Globus pallidus (tissue), 1 donor: ENCODE results near the gene WAS.
A peak's percentile ranks its signal among the peaks of the same experiment; 100 is the strongest.
"Not testable (repeated sequence)": the region's sequence is repeated elsewhere in the genome, so short reads cannot be mapped to it uniquely, and the experiment has no call there.

Experiments used
- DNase-seq: peaks from one replicate; pipeline ENCODE4 v3.0.0-alpha.2; 2015; ENCODE audit warnings: low spot score

WAS gene

DNA sequence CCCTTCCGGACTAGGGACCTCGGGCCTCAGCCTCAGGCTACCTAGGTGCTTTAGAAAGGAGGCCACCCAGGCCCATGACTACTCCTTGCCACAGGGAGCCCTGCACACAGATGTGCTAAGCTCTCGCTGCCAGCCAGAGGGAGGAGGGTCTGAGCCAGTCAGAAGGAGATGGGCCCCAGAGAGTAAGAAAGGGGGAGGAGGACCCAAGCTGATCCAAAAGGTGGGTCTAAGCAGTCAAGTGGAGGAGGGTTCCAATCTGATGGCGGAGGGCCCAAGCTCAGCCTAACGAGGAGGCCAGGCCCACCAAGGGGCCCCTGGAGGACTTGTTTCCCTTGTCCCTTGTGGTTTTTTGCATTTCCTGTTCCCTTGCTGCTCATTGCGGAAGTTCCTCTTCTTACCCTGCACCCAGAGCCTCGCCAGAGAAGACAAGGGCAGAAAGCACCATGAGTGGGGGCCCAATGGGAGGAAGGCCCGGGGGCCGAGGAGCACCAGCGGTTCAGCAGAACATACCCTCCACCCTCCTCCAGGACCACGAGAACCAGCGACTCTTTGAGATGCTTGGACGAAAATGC is at the start of gene WAS:
WAS (plus strand) TSS at position 389 of the 572 bp plus-strand sequence; CDS start at position 444, 55 bp downstream.
- no peak for DNase-seq

DNA sequence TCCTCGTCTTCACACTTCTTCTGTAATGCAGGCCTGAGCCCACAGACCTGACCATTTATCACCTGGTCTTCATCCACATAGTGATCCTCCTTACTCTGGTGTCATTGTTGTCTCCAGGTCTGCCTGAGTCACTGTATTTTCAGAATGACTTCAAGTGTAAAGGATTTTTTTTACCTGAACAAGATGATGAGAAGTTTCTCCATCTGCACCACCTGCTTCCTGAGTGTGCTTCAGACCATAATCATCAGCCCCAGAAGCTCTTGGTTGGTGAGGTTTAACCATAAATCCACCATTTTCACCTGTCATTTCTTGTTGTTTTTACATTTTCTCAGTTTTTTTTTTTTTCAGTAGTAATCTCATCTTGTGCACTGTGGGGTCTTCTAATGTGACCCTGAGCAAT is 47.3 kb upstream of the WAS start:
- DNase-seq, result no peak

DNA sequence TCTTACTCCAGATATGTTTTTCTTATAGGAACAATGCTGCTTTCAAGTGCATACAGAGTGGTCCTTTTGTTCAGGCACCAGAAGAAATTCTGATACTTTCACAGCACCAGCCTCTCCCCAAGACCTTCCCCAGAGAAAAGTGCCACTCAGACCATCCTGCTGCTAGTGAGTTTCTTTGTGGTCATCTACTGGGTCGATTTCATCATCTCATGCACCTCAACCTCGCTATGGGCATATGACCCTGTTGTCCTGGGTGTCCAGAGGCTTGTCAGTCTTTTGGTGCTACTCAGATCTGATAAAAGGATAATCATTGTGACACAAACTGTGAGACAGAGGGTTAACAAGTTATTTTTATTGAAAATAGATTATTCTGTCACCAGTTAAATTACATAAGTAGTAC is 46.8 kb upstream of the WAS start:
- DNase-seq, result no peak

DNA sequence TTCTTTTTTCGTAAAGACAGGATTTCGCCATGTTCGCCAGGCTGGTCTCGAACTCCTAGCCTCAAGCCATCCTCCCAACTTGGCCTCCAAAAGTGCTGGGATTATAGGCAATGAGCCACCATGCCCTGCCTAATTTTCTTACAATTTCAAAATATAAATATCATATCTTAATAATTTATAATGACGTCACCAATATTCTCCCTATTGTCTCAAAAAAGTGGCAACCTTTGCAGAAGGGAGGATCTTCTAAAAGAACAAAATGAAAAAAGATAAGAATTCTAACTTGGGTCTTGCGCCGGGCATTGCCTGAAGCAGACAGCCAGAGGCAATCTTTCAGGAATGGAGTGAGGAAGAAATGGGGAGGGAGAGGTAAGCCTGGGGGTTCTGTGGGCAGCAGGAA is 37.9 kb upstream of the WAS start:
- no peak for DNase-seq

DNA sequence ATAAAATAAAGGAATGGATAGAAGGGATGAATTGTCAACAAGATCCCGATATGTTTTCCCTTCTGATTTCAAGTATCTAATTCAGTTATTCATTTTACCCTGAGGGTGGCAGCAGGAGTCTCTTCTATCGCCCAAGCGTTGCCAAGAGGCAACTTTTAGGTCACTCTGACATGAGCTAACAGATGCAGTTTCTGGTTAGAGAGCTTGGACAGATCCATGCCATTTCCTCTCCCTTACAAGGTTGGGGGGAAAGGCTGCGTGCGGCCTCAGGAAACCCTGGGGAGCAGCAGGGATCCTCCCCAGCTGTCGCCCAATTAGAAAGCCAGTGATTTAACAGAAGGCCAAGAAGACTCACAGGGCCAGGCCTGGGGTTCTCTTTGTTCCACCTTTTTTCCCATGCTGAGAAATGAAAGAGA is 35.3 kb upstream of the WAS start:
- DNase-seq, result peak; percentile 72

DNA sequence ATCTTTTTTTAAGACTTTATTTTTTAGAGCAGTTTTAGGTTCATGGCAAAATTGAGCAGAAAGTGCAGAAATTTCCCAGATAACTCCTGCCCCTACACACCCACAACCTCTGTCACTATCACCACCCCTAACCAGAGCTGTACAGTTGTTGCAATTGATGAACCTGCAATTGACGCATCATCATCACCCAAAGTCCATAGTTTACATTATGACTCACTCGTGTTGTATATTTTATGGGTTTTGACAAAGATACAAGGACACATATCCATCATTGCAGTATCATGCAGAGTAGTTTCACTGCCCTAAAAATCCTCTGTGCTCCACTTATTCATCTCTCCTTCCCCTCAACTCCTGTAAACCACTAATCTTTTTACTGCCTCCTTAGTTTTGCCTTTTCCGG is 34.5 kb upstream of the WAS start:
- no peak for DNase-seq

DNA sequence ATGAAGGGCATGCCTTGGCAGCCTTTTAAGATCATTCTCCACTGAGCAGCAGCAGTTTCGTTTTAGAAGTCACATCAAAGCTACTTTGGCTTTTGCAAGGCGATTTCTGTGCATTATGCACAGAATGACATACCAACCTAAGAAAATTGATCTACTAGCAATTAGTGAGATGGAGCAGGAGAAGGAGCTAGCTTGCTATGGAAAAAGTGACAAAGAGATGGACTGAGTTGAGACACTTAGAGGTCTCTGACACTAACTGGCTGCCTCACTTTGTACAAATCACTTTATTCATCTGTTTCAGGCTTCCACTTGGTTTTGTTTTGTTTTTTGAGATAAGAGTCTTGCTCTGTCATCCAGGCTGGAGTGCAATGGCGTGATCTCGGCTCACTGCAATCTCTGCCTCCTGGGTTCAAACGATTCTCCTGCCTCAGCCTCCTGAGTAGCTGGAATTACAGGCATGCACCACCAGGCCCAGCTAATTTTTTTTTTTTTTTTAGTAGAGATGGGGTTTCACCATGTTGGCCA is 31.5 kb upstream of the WAS start:
- not testable (repeated sequence) for DNase-seq

DNA sequence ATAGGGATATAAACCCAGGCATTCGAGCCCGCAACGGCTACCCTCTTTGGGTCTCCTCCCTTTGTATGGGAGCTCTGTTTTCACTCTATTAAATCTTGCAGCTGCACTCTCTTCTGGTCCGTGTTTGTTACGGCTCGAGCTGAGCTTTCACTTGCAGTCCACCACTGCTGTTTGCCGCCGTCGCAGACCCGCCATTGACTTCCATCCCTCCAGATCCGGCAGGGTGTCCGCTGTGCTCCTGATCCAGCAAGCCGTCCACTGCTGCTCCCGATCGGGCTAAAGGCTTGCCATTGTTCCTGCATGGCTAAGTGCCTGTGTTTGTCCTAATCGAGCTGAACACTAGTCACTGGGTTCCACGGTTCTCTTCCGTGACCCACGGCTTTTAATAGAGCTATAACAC is 28.9 kb upstream of the WAS start:
- DNase-seq, result not testable (repeated sequence)

DNA sequence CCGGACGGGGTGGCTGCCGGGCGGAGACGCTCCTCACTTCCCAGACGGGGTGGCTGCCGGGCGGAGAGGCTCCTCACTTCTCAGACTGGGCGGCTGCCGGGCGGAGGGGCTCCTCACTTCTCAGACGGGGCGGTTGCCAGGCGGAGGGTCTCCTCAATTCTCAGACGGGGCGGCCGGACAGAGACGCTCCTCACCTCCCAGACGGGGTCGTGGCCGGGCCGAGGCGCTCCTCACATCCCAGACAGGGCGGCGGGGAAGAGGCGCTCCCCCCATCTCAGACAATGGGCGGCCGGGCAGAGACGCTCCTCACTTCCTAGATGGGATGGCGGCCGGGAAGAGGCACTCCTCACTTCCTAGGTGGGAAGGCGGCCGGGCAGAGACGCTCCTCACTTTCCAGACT is 23.9 kb upstream of the WAS start:
- DNase-seq, result not testable (repeated sequence)

DNA sequence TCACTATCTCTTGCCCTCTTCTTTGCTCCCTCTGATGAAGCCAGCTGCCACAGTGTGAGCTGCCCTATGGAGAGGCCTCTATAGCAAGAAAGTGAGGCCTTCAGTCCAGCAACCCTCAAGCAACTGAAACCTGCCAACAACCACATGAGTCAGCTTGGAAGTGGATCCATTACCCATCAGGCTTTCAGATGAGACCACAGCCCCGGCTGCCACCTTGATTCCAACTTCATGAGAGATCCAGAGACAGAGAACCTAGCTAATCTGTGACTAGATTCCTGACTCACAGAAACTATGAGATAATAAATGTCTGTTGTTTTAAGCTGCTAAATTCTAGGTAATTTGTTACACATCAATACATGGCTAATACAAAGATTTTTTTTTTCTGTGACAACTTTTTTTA is 20.4 kb upstream of the WAS start:
- DNase-seq, result no peak

DNA sequence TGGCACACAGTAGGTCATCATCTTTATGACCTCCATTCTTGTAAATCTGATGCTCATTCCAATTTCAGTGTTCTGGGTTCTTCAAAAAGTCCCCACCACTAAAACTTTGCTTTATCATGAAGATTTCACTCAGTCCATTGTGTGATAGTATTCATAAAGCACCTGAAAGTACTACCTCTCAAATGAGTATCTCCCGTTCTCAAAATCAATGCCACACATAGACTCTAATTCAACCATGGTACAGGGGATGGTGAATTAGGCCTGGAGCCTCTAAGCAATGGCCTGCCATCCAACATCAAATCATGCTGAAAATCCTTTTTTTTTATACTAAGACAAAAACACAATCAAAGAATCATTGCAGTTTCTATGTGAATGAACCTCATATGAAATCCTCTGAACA is 19.4 kb upstream of the WAS start:
- no peak for DNase-seq

DNA sequence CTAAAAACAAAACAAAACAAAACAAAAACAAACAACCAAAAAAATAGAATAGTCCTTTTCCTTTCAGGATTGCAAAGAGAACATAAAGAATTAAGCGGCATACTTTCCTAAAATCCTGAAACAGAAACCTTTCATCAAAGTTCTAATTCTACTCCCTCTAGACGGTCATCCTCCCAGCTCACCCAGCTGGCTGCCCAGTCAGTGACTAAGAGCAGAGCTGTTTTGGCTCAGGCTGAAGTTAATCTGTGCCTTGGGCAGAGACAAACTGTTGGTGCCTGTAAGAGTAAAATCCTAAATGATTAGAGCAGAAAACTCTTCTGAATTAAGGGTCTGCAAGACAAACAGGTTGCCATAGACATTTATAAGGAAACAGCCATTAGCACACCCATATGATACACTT is 17.6 kb upstream of the WAS start:
- no peak for DNase-seq

DNA sequence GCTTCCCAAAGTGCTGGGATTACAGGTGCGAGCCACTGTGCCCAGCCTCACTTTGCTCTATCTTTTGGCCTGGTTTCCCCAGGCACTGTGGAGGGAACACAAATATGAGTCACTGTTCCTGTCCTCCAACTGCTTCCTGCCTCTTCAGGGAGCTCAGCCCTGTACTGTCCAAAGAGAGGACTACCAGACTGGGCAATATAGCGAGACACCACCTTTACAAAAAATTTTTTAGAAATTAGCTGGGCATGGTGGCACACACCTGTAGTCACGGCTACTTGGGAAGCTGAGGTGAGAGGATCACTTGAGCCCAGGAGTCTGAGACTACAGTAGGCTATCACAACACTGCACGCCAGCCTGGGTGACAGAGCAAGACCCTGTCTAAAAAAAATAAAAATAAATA is 16.9 kb upstream of the WAS start:
- DNase-seq, result no peak

DNA sequence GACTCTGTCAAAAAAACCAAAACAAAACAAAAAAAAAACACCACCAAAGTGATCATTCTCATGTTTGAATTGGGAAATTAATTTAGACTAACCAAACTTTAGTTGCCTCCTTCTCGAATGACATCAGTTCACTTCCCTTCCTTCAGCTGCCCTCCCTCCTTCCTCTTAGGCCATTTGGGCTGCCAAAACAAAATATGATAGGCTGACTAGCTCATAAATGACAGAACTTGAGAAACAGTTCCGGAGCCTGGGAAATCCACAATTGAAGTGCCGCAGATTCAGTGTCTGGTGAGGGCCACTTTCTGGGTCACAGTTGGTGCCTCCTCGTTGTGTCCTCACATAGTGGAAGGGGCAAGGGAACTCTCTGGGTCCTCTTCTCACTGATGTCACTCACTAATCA is 16.1 kb upstream of the WAS start:
- DNase-seq, result no peak

DNA sequence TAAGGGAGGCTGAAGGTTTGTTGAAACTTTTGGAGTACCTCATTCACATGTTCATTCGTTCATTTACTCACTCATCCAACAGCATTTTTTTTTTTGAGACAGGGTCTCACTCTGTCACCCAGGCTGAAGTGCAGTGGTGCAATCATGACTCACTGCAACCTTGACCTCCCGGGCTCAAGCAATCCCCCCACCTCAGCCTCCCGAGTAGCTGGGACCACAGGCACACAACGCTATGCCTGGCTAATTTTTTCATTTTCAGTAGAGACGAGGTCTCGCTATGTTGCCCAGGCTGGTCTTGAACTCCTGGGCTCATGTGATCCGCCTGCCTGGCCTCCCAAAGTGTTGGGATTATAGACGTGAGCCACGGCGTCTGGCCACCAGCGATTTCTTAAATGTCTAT is 15.4 kb upstream of the WAS start:
- not testable (repeated sequence) for DNase-seq

DNA sequence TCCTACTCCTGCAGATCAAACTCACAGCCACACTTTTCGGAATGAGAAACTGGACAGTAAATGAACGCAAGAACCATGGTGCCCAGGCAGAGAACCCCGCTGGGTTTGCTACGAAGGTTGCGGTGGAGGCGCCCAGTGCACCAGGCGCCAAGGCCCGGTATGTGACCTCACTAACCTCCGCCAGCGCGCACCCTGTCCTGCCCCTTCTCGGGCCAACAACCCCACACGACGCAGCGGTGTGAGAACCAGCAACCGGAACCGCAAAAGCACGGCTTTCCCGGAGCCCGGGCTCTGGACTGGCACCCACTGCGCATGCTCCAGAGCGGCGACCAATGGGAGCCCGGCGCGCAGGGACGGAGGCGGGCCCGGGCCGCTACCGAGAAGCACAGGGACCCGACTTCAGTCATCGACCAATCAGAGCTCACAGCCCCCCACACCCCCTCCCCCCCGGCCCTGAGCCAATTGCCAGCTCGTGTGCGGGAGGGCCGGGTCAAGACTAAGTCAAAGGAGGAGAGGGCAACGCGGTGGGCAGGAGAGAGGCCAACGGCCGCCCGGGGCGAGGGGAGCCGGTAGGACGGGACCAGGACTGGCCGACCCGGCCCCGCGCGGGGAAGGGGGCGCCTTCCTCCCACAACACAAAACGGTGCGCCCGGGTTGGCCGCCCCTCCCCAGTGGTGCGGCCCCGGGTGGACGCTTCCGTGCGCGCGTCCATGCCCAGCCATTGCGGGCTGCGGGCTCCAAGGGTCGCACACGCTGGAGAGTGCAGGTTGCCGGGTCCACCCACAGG is 7.3 kb upstream of the WAS start:
- DNase-seq, result peak; percentile 89

DNA sequence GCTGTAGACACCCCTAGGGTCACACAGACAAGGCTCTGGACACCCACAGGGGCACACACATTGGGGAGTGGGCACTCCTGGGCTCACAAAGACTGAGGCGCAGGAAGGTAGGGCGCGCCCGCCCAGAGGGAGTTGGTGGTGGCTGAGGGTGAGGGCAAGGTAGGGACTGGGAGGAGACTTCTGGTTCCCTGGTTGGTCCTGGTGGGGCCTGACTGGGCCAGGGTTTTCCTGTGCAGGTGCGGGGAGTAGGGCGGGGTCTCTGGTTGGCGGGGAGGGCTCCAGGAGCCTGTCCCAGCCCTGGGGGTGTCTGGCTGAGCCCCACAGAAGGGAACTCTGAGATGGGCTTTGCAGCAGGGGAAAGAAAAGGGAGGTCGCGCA is 6.7 kb upstream of the WAS start:
- no peak for DNase-seq

DNA sequence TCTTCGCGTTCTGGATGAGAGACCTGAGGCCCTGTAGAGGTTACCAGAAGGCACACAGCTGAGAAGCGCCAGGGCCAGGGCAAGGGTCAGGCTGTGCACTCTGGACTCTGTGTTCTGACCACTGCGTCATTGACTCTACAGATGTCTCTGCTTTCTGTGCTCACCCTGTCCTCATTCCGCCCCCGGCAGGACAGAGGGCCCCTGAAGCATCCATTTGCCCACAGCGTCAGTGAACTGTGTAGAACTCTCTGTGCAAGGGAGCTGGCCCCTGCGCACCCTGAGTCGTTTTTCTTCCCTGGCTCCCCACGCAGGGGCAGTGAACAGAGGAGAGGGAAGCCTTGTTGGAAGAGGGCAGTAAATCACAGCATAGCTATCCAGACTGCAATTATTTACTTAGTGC is 6.1 kb upstream of the WAS start:
- no peak for DNase-seq

DNA sequence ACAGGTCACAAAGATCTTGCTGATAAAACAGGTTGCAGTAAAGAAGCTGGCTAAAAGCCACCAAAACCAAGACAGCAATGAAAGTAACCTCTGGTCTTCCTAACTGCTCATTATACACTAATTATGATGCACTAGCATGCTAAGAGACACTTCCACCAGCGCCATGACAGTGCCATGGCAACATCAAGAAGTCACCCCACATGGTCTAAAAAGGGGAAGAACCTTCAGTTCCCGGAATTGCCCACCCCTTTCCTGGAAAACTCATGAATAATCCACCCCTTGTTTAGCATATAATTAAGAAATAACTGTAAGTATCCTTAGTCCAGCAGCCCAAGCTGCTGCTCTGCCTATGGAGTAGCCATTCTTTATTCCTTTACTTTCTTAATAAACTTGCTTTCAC is 3.1 kb upstream of the WAS start:
- not testable (repeated sequence) for DNase-seq

DNA sequence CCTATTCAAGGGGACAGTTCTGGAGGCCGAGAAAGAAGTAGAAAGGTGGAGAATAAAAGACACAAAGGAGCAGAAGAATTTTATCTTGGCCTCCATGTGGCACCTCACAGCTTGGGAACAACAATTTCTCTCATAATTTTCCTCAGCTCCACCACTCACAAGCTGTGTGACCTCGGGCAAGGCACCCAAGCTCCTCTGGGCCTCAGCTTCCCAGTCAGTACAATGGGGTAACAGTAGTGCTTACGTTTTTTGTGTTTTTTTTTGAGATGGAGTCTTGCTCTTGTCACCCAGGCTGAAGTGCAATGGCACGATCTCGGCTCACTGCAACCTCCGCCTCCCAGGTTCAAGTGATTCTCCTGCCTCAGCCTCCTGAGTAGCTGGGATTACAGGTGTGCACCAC is 2.7 kb upstream of the WAS start:
- not testable (repeated sequence) for DNase-seq

DNA sequence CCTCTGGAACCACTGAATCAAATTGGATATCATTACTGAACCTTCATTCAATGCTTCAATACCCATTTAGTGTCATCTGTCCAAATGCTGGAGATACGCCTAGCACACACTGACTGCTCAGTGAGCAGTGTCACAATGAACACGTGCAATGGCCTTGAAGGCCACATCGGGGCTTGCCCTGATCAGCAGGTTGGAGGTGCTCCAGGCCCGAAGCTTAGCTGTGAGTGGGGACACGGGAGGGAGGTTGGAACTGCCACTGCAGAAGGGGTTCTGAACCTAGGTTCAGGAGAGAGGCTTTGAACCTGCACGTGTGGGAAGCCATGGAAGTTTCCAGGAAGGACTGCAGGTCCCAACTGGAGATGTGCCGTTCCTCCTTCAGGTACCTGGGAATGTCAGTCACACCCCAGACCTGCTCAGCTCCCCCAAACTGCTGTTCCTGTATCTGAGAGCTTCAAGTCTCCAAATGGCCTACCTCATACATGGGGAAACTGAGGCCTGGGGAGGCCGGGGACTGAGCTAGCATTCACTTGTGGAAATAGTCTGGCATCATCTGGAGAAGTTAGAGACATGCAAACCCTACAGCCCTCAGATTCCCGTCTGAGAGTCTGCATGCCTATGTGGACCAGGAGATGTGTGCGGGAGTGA is 1.9 kb upstream of the WAS start:
- DNase-seq, result no peak

DNA sequence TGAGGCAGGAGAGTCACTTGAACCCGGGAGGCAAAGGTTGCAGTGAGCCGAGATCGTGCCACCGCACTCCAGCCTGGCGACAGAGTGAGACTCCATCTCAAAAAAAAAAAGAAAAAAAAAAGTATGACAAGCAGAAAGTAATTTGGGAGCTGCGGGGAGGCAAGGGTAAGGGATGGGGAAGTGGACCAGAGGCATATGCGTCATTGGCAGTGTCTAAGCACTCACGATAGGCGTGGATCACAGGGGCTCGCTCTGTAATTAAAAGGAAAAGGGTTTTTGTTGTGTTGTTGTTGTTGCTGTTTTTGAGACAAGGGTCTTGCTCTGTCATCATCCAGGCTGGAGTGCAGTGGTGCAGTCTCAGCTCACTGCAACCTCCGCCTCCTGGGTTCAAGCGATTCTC is 804 bp upstream of the WAS start:
- not testable (repeated sequence) for DNase-seq

DNA sequence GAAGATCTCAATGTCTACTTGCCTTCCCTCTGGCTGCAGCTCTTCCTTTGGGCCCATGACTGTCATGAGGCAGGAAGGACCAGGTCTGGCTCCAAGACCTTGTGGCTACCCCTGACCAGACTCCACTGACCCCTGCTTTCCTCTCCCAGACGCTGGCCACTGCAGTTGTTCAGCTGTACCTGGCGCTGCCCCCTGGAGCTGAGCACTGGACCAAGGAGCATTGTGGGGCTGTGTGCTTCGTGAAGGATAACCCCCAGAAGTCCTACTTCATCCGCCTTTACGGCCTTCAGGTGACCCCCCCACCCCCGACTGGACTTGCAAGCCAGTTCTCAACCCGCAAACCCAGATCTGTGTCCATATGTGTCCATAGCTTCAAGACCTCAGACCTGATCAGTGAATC is 535 bp downstream of the WAS start:
- DNase-seq, result no peak
